GM19438 (cell line): ENCODE measurements around the gene VLDLR.

Experiments
- ATAC-seq: cut with Tn5 transposase; IDR thresholded peaks from one replicate; pipeline ENCODE4 v1.9.1; 2021; ENCODE audit warnings: low read depth; ENCODE audit not compliant: unreplicated experiment

The VLDLR gene

DNA sequence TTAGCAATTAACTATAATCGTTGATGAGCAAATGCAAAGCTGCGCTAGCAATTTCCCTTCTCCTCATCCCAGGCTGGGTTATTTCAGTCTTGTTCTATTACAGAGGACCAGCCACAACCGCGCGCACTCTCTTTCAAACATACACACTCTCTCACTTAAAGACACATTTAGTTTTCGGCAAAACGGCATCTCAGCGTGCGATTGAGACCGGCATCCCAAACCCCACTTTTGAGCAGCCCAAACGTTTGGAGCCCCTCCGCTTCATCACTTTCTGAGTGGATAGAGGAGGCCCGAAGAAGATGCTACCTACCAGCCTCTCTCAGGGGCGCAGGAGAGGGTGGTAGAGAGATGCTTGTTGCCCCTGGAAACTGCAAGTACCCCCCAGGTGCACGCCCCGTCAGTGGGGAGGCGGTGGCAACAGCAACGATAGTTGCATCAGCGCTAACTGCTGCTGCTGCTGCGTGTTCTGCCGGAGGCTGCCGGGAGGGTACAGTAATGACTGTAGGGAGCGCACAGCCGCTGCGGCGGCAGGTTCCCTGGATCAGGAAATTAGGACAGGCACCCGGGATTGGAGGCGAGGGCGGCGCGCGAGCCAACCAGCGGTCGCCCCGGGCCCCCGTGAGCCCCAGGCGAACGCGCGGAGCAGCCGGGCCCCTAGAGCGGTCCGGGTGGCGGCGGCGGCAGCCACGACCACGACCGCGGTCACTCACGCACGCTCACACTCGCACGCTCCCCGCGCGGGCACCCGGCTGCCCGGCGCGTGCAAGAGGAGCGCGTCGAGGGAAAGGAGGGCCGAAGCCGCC is 467 bp upstream of the VLDLR start:
- ATAC-seq = peak; percentile 39

DNA sequence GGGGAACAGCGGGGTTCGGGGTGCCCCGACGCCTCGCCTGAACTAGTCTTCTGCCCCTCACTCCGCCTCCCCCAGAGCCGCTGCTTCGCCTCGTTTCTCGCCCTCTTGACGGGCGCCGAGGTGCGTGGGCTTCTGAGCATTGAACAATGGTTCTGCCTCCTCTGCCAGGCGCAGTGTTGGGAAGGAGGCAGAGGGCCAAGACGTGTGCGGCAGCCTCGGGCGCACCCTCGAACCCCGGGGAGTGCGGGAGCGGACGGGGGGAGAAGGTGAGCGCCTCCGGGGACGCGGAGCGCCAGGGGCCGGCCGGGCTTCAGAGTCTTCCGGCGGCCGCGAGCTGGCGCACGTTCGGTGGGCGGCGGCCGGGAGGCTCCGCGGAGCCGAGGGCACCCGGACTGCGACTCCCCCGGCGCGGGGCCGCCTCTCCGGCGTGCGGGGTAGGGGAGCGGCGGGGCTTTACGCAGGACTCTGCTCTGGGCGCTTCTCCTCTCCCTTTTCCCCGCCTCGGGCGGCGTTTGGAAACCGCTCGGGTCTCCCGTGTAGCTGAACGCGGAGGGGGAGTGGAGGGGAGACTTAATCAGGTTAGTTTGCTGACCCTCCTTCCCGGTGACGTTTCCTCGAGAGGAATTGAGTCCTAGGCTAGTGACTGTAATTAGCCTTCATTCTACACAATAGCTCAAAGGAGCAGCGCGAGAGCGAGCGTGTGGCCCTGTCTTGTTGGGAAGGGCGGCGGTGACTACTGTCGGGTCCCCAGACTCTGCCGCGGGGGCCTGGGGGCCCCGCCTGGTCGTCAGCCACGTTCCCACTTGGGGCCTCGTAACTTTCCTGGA is 1.1 kb downstream of the VLDLR start:
- ATAC-seq = peak; percentile 38

DNA sequence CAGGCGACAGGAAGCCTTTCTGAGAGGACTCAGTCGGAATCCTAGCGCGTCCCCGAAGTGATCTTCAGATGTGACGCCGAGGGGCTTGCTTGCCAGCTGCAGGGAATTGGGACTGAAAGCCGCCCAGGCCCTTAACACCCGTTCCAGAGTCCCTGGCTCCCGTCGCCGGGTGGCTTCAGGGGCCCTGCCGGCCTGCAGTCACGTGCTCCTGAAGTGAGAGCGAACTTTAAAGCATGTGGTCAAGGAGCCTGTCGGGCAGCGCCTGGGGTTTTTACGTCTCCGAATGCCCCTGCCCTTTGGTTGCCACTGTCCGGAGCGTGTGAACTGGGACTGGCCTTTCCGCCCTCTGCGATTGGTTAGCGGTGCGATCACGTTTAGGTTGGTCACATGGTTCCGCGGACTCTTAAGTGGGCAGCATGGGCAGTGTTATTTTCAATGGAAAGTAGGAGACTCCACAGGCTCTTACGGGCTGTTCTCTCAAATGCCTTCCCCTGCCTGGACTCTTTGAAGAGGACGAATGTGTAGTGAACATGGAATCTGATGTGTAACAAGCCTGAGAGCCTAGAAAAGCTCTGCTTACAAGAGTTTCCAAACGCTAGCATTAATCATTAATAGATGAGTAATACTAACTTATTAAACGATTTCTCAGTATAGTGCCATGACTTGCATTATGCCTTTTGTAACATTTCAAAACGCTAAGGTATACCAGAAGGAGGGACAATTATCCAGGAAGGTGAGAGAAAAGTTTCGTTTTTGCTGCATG is 1.9 kb downstream of the VLDLR start:
- ATAC-seq = no peak

DNA sequence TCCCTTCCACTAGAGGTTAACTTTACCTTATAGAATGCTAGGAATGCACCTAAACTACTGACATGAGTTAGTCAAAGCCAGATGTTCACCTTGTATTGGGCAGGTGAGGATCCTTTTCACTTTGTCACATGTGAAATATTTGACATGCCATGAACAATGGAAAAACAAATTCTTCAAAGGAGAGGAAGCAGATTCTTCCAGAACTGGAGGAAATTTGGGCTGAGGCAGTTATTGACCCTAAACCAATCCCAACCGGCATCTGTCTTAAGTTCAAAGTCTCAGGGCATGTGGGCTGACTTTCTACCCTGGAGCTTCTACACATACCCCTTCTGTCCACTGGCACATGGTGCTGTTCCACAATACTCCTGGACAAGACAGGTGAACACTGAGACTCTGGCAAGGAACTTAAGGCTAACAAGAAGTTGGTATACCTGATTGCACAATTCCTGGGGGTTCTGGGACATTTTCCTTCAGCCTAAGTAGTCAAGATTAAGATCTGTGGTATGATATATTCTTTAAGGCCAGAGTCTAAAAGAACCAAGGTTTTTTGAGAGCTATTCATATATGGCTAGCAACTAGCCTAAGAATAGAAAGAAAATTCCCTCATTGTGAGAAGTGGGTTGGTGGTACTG is 2.6 kb downstream of the VLDLR start:
- no peak for ATAC-seq

DNA sequence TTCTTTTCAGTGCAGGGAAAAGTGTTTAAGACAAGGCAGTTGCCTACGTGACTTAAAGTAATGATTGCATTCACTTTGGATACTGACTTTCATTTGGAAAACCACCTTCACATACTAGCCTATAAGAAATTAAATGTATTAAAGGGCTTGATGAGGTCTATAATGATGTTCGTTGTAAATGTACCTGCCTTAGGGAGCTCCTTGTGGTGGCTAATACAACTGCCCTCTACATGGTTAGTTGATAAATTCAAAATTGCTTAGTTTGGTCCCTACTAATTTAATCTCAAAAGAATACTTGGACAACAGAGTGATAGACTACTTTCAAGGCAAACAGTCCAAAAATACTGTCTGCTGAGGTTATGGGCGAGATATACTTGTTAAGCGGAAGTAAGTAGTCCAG is 3.8 kb downstream of the VLDLR start:
- no peak for ATAC-seq

DNA sequence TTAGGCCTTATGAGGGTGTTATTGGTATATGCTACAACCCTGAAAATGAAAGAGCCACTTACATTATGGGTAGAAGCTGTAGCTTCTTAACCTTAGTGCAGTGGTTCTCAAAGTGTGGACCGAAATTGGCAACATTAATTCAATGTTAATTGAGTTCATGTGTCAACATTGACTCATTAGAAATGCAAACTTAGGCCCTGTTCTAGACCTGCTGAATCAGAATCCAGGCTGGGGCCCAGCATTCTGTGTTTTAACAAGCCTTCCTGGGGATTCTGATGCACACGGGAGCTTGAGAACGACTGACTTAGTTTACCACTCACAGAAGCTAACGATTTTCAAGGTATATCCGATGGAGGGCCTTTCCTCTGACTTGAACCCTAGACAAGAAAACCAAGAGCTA is 7.3 kb downstream of the VLDLR start:
- no peak for ATAC-seq

DNA sequence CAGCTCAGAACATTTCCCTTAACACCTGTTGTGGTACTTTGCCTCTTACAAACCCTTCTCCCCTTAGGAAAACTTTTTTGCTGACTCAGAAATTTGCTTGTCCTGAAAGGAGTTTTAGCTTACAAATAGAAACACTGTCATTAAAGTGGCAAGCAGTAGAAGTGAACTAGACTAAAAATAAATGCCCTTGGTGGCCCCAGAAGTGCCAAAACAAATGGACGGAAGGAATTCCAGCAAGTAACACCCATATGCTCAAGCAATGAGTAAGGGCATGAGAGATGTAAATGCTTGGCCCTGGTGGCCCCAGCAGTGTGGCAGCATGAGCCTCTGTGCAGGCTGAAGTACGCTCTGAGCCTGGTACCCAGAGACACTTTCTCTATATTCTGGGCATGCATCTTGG is 8.6 kb downstream of the VLDLR start:
- ATAC-seq = no peak

DNA sequence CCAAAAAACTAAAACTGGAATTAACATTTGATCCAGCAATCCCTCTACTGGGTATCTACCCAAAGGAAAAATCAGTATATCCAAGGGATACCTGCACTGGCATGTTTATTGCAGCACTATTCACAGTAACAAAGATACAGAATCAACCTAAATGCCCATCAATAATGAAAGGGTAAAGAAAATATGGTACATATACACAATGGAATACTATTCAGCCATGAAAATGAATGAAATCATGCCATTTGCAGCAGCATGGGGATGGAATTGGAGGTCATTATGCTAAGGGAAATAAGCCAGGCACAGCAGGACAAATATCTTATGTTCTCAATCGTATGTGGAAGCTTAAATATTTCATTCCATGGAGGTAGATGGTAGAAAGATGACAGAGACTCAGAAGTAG is 9.7 kb downstream of the VLDLR start:
- no peak for ATAC-seq

DNA sequence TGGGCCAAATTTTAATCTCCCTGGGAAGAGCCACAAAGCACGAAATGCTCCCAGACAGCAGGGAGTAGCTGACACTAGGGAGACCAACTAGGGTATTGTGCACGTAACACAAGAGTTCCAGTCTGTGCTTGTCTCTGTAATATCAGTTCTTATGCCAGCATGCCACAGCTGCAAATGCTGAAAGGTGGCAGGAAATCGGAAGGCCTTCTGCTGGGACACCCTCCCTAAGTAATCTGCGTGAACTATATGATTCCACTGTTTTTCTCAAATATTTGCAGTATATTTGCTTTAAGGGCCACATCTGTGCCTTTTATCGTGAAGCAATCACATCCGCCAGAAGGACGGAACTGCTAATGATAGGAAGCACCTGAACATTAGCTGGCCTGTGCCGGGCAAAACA is 12.6 kb downstream of the VLDLR start:
- no peak for ATAC-seq

DNA sequence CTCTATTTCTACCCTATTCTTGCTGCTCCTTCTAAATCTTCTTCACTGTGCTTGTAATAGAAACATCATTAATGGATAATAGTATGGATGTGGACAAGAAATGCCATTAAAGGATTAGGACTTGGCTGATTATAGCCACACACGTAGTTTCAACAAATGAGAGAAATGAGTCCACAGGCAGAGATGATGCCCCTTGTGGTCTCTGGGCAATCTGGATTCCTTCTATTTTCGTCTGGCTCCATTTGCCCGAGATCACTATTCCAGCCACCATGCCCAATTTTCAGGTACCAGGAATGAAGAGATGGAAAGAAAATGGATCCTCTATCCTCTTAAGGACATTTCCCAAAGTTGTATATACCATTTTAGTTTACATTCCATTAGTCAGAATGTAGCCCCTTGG is 13.2 kb downstream of the VLDLR start:
- ATAC-seq = no peak

DNA sequence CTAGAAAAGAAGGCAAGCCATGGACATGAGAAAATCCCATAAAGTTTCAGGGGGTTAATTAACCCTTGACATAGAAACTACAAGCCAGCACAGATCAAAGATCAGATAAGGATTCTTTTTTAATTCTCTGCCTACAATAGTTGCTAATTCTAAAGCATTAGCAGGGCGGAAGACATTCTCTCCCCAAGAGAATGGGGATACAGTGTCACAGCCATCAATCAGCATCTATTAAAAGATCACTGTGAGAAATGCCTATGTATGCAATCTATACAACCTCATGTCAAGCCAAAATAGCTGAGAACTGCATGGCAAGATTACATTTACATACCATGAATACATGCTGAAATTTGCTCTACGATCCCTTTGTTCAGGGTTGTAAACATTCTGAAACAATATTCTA is 14.3 kb downstream of the VLDLR start:
- ATAC-seq = no peak

DNA sequence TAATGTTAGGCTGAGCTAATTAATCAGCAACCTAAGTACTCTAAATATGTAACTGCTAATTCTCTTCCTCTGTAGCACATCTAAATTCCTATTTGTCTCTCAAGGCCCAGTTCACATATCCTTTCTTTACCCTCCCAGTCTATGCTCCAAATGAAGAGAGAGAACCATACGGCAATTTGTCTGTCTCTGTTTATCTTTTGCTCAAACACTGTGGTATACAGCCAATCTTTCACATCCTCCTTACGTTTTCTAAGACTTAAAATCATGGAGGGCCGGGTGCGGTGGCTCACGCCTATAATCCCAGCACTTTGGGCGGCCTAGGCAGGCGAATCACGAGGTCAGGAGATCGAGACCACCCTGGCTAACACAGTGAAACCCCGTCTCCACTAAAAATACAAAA is 15.8 kb downstream of the VLDLR start:
- ATAC-seq = no peak

DNA sequence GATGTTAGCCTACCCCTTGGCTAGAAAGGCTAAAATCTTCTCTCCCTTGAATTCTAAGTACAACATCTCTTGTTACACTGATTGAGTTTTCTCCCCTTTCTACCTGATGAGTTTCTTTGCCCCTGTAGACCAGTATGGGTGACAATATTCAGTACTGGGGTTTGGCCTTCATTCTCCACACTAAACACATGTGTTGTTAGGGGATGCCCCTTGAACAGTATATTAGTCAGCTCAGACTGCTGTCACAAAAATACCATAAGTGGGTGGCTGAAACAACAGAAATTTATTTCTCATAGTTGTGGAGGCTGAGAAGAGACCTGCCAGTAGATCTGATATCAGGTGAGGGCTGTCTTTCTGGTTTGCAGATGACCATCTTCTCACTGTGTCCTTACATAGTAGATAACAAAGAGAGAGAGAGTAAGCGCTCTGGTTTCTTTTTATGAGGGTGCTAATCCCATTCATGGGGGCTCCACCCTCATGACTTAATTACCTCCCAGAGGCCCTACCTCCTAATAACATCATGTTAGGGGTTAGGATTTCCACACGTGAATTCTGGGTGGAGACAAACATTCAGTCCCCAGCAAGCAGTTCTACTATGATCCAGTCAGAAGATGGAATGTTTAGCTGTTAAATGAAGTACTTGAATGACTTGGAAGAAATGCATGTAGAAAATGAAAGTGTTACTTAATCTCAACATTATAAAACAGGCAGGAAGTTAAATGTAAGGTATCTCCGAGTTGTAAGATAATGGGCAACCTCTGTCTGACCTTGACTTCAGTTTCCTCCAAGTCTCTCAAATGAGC is 17.5 kb downstream of the VLDLR start:
- no peak for ATAC-seq

DNA sequence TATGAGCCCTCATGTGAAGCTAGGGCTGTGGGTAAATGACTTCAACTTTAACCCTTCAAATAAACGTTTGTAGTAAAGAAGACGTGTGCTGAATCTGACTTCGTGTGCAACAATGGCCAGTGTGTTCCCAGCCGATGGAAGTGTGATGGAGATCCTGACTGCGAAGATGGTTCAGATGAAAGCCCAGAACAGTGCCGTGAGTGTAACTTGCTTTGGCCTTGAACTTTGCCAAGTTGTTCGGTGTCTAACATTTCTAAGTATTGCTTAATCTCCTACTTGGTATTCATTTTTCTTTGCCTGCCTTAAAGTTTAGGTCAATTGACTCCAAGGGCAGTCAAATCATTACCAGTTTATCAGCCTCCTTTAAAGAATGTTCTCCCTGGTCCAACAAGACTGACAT is 18.2 kb downstream of the VLDLR start:
- ATAC-seq = no peak

DNA sequence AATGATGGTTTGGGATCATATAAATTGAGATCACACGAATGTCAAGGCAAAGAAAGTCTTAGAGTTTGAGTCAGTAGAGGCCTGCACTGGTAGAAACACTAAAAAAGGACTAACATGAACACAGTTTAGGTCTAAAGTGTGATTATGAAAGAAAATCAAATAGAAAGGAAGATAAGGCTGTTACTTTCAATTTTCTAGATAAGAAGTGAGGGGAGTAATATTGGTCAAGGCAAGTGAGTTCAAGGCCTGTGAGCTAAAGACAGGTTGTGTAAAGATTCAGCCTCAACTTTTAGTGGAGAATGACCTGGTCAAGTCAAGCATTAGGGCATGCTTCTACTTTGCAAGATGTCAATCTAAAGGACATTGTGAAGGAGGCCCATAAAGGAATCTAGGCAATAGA is 19.0 kb downstream of the VLDLR start:
- no peak for ATAC-seq

DNA sequence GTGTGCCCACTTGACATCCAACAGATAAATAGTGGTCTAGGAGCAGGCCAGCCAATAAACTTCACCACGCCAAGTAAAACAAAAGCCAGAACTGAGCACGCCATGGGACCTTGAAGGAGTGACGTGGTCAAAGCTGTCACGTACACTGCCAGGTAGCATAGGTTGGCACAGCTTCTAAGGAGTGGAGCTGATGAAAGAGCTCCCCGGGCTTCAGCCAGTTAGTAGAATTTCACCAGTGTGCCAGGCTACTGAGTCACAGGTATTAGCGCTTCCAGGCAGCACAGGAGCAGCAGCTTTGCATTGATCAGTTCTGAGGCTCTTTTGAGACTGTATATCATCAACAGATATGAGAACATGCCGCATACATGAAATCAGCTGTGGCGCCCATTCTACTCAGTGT is 19.4 kb downstream of the VLDLR start:
- no peak for ATAC-seq

DNA sequence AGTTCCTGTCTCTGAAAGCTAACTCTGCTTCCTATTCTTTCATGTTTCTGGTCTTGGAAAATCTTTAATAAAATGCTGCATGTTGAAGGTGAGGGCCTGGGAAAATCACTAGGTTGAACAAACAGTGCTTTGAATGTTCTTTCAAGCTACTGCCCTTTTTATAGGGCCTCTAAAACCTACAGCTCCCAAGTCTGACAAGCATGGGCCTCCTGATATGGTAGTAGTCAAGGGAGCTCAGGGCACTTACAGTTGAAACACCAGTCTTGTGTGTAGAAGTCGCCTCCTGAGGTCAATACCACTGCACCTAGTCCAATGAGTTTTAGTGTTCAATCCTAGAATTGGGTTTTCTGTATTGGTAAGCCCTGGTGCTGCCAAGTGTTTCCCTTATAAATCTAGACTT is 20.5 kb downstream of the VLDLR start:
- no peak for ATAC-seq

DNA sequence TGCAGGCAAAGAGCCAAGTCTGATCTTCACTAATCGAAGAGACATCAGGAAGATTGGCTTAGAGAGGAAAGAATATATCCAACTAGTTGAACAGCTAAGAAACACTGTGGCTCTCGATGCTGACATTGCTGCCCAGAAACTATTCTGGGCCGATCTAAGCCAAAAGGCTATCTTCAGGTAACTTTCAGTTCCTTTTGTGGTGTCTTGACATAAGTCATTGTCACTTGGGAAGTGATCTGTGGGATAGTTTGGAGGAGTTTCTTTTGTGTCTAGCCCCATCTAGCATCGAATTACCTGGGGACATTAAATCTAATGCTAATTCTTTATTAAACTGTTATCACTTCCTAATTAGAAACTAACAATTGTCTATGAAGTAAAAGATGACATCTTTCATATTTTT is 24.0 kb downstream of the VLDLR start:
- ATAC-seq = peak; percentile 83

DNA sequence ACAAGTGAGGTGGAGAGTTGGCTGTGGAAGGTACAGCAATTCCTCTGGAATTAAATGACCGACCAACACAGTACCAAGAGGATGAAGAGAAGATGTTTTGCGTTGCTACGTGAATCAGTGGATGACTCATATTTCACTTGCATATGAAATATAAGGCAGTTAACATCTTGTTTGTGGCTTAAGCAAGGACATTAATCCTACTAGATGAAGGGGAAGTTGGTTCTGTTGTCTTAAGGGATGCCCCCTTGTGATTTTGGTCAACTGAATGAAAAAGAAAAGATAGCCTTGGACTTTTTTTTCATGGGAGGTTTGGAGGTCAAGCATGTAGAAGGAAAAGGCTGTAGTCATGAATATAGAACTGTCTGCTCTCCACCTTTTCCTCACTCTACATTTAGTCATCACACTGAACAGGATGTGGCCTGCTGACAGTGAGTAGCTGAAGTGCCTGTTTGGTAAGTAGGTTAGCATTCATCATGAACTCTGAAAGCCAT is 33.9 kb downstream of the VLDLR start:
- no peak for ATAC-seq

DNA sequence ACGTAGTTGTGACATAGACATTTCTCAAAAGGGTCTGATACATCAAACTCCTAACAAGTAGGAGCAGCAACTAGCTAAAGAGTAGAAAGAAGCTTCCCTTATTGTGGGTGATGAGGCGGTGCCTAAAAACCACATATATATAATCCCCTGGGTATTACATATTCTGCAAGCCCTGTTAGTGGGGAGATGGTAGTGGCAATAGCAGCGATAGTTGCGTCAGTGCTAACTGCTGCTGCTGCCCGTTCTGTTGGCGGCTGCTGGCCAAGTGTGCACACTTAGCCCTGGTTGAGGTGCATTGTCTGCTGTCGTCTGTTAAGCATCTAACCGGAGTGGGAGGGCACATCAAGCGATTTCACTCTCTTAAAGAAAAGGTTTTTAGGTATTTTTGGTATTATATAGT is 35.8 kb downstream of the VLDLR start:
- ATAC-seq = peak; percentile 74
